GM15510 (cell line): ENCODE data around the gene BANP.

Source experiments
- POLR2A ChIP-seq: IDR thresholded peaks from 3 replicates; pipeline ENCODE4 v1.6.1; 2011; ENCODE audit warnings: borderline replicate concordance; ENCODE audit not compliant: insufficient read length; ENCODE audit errors: extremely low read depth

Gene BANP

GRCh38 chr16:88034770-88035169 is 83.5 kb downstream of the BANP start:
- TF ChIP-seq POLR2A: no peak

DNA sequence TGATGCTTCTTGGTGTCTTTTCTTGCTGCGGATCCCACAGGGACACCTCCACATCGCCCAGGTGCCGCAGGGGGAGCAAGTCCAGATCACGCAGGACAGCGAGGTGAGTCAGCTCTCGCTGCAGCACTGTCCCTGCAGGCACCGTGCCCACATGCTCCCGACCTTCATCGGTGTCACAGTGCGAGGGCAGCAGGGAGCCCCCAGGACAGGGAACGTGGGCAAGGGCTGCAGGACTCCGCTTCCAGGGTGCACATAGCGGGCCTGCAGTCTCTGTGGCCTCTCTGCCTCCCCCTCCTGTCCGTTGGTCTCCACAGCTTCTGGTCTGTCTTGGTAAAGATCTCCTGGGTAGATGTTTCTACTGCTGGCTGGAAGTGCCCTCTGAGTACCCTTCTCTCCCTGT is 84.1 kb downstream of the BANP start:
- no peak for TF ChIP-seq POLR2A

DNA sequence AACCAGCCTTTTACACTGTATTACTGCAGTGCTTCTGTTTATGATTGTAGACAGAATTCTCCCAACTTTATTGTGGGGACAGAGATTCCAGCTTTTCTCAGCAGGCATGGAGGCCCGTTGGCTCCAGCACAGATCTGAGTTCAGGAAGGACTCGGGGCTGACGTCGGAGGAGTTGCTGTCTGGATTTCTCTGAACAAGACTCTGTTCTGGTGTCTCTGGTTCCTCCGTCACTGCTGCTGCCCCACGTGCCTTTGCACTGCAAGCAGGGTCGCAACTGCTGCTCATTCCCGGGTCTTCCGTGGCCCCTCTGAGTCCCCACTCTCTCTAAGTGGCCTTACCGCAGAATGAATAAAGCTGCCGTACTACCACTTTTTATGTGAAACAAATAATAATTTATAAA is 88.4 kb downstream of the BANP start:
- no peak for TF ChIP-seq POLR2A

DNA sequence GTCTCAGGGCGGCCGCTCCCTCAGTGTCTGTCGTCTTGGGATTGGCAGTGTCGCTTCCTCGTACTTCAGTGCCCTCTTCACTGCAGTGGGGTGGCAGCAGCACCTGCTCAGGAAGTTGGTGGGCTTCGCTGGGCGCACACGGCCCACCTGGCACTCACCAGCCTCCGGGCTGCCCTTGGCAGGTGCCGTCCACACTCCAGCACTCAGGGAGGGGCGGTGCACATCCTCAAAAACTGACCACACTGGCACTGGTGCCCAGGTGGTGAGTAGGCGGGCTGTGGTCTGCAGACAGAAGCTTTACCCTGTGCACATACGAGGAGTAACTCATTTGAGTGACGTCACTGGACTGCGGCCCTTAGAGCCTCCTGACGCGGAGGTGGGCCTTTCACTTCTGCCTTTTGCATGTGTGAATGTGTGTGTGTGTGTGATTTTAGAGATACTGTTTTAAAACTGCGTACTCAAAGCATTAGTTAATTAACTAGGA is 94.6 kb downstream of the BANP start:
- no peak for TF ChIP-seq POLR2A

DNA sequence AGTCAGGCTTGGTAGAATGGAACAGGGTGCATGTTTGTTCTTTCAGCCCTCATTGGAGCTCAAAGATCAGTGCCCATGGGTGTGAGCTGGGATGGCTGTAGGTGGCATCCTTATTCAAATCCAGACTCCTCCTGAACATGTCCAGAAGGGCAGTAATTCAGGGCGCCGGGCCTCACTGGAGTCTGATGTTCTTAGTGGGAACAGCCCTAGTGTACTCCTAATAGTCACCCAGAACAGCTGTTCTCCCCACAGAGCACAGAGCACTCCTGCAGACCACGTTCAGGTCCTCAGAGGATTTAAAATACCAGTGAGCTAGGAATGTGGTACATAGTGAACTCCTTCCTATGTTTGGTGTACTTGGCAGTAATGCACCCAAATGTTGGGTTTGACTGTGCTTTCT is 96.2 kb downstream of the BANP start:
- no peak for TF ChIP-seq POLR2A

- no peak for TF ChIP-seq POLR2A
Observed at GRCh38 chr16:88048985-88049384, 97.8 kb downstream of the BANP start.

DNA sequence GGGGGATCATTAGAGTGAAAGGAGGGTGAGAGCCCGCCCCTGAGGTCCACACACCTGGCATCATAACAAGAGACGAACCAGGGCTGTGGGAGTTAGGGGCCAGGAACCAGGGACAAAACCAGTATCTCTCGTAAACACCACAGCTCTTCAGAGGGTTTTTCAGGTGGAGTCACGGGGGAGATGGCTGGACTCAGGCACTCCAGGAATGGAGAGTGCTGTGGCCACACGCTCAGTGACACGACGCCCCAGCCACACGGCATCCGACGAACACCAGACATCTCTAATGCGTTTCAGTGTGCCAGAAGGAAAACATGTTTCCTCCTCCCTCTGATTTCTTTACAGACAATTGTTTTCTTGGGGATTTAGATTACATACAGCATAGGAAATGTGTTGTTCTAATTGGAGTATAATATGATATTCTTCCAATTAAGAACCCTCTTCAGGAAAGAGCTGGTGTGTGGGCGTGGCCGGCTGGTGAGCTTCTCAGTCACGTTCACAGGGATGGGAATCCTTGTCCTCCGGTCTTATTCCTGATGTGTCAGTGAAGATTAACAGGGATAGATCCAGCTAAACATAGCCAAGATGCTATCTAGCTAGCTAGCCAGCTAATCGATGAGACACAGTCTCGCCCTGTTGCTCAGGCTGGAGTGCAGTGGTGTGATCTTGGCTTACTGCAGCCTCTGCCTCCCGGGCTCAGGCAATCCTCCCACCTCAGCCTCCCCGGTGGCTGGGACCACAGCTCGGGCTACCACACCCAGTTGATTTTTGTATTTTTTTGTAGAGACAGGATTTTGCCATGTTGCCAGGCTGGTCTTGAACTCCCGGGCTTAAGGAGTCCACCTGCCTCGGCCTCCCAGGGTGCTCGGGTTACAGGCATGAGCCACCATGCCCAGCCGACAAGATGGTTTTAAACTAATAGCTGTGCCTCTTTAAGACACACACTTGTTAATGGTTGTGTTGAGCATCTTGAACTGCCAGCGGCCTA is 98.6 kb downstream of the BANP start:
- TF ChIP-seq POLR2A: no peak

DNA sequence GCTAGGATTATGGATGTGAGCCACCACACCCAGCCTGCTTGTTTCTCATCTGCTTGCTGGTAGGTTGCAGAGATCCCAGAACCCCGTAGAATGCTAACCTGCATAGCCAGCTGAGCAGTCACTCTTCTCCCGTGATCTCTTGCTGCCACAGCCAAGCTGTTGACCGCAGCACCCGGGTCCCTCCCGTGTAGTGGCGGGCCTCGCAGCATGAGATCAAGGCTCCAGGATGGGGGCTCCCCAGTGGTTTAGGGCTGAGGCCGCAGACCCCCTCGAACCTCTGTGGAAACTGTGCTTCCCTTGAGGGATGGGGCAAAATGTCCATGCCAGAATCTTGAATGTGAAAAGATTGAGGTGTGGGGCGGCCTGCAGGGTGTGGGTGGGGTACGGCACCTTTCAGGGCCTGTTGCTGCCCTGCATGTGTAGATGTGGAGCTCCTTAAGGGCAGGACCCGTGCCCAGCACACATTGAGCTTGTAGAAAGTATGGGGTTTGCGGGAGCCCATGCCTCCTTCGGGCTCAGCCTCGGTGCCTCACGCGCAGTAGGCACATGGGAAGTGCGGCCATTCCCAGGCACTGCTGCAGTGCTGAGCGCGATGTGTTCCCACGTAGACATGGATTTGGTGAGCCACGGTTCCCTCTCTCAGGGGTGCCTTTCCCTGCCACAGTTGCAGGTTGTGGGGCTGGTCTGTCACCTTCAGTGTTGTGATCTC is 99.9 kb downstream of the BANP start:
- TF ChIP-seq POLR2A: no peak

GRCh38 chr16:88052661-88053060 is 101.4 kb downstream of the BANP start:
- no peak for TF ChIP-seq POLR2A

- no peak for TF ChIP-seq POLR2A
Observed at GRCh38 chr16:88055356-88055755, 104.1 kb downstream of the BANP start.

GRCh38 chr16:88056212-88056611 is 105.0 kb downstream of the BANP start:
- no peak for TF ChIP-seq POLR2A

DNA sequence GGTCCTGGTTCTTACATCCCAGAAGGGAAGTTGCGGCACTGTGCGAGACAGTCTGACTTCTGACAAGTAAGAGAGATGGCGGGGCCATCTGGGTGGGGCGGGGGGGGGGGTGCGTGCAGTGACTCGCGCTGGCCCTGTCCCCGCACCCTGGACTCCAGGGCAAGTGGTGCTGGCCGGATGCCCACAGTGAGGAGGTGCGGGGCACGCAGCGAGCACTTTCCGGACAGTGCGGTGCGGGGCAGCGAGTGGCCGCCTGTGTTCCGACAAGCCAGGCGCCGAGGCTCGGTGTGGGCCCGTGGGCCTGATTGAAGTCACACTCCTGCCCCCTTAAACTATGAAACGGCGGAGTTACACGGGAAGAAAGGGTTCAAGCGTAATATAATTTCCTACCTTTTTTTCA is 106.4 kb downstream of the BANP start:
- TF ChIP-seq POLR2A: no peak

GRCh38 chr16:88058136-88058535 is 106.9 kb downstream of the BANP start:
- no peak for TF ChIP-seq POLR2A

GRCh38 chr16:88058817-88059216 is 107.6 kb downstream of the BANP start:
- TF ChIP-seq POLR2A: no peak

DNA sequence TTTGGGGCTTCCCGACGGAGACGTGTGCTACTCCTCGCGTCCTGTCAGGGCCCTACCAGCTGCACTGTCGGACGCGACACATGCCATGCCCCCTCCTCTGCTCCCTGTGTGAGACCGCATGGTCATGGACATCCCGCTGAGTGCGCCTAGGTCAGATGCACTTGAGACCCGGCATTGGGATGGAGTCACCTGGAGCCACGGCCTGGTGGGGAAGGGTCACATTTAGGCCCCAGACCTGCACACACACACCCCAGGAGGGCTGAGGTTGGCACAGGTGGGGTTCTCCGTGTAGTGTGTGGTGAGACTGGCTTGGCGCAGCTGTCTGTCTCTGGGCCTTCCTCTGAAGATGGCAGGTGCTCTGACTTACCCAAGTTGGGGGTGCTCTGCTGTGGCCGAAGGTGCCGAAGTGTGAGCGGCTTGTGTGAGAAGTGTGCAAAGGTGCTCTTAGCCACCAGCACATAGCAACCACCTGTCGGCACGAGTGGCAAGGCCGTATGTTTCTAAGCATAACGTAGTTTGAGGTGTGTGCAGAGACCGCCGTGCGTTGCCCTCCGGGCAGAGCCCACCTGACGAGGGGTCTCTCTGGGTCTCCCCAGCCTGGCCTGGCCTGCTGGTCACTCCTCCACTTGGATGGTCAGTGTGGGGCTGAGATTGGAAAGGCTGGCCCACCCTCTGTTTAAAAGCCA is 108.6 kb downstream of the BANP start:
- TF ChIP-seq POLR2A: no peak
